GM12878 (cell line): ENCODE data around the gene SSRP1. TPM values are rescaled to one million over a fixed set of nuclear protein-coding genes. Genes with fewer than 3 reads are reported as not detected.

Experiments
- ATAC-seq: fragments of 200-7000 bp; cut with Tn5 transposase; 3 replicates; pipeline ENCODE4 v1.9.1; 2020; ENCODE audit warnings: mild to moderate bottlenecking, moderate library complexity
- BruUV-seq: library from RNA; stranded (reverse); fragments of 400-500 nt; replicated peaks from 2 replicates; lab custom pipeline; 2021; lab: Mats Ljungman, UMichigan
- CTCF ChIA-PET: fragments of 300-600 bp; sonication (Branson Sonifier 250); formaldehyde crosslinking; extraction: SDS; loops from one replicate; lab custom pipeline; 2021; ENCODE audit warnings: inconsistent platforms; lab: Yijun Ruan, JAX
- POLR2A ChIA-PET: fragments of 350-600 bp; formaldehyde crosslinking; extraction: SDS; loops from one replicate; lab custom pipeline; 2021; ENCODE audit warnings: inconsistent platforms; lab: Charles Lee
- RAD21 ChIA-PET: fragments of 300-600 bp; sonication (Branson Sonifier 250); formaldehyde crosslinking; loops from one replicate; lab custom pipeline; 2023; ENCODE audit warnings: antibody characterized with exemption; ENCODE audit not compliant: unreplicated experiment; lab: Charles Lee
- SMC1A ChIA-PET: fragments of 300-600 bp; sonication (Branson Sonifier 250); formaldehyde crosslinking; loops from one replicate; lab custom pipeline; 2023; ENCODE audit not compliant: unreplicated experiment, uncharacterized antibody; lab: Charles Lee
- DNase-seq: peaks from one replicate; pipeline ENCODE4 v3.0.0-alpha.2; 2011; ENCODE audit warnings: low read depth, low spot score
- FAIRE-seq: peaks from 3 replicates; lab custom pipeline; 2011; peaks lifted over from hg19 to GRCh38; lab: Jason Lieb, UNC
- H2AFZ ChIP-seq: 2 replicates; pipeline ENCODE4 v1.6.0; 2011; ENCODE audit warnings: low read depth, low read length, control low read depth; ENCODE audit not compliant: control insufficient read depth
- H3K27ac ChIP-seq: 2 replicates; pipeline ENCODE4 v1.5.1; 2011; ENCODE audit warnings: control low read depth; ENCODE audit not compliant: control insufficient read depth, insufficient read depth
- H3K27me3 ChIP-seq, 2 experiments: replicated peaks in 1 of 2; 2 replicates each; pipeline versions ENCODE4 v1.6.0 to v1.6.1; 2011; ENCODE audit warnings: low read length in 1 of 2; ENCODE audit not compliant: control insufficient read depth in 2 of 2, insufficient read depth in 2 of 2
- H3K36me3 ChIP-seq, 2 experiments: 2 replicates each; pipeline ENCODE4 v1.5.1; 2011; ENCODE audit warnings: low read length in 1 of 2; ENCODE audit not compliant: control insufficient read depth in 2 of 2, insufficient read depth in 2 of 2
- H3K4me1 ChIP-seq: 2 replicates; pipeline ENCODE4 v1.6.1; 2011; ENCODE audit warnings: mild to moderate bottlenecking, low read length, moderate library complexity, mixed read lengths; ENCODE audit not compliant: control insufficient read depth, insufficient read depth
- H3K4me2 ChIP-seq: 2 replicates; pipeline ENCODE4 v1.6.0; 2011; ENCODE audit warnings: control low read depth; ENCODE audit not compliant: control insufficient read depth, insufficient read depth
- H3K4me3 ChIP-seq: fragments of 200-600 bp; sonication (generic); 2 replicates; pipeline ENCODE4 v1.5.1; 2016
- H3K79me2 ChIP-seq: 2 replicates; pipeline ENCODE4 v1.6.0; 2011; ENCODE audit warnings: low read length; ENCODE audit not compliant: control insufficient read depth, insufficient read depth
- H3K9ac ChIP-seq: 2 replicates; pipeline ENCODE4 v1.8.0; 2011; ENCODE audit warnings: low read length, control low read depth, mixed read lengths; ENCODE audit not compliant: control insufficient read depth, insufficient read depth
- H3K9me3 ChIP-seq: replicated peaks from 3 replicates; pipeline ENCODE4 v1.5.1; 2011; ENCODE audit warnings: mild to moderate bottlenecking, low read length; ENCODE audit not compliant: control insufficient read depth, insufficient read depth
- H4K20me1 ChIP-seq: 2 replicates; pipeline ENCODE4 v1.6.0; 2011; ENCODE audit not compliant: control insufficient read depth, insufficient read depth
- BMI1 ChIP-seq: fragments of 450-650 bp; IDR thresholded peaks from 2 replicates; pipeline ENCODE4 v1.6.1; 2016; ENCODE audit warnings: mild to moderate bottlenecking, moderate library complexity, borderline replicate concordance
- CREB1 ChIP-seq: IDR thresholded peaks from 2 replicates; pipeline ENCODE4 v1.6.1; 2012; ENCODE audit warnings: low read depth, mild to moderate bottlenecking, inconsistent platforms
- MTA3 ChIP-seq: IDR thresholded peaks from 2 replicates; pipeline ENCODE4 v1.6.1; 2012; ENCODE audit warnings: low read length, inconsistent platforms, borderline replicate concordance
- ZNF24 ChIP-seq: fragments of 450-650 bp; IDR thresholded peaks from 2 replicates; pipeline ENCODE4 v1.6.1; 2017; ENCODE audit warnings: antibody characterized with exemption, mild to moderate bottlenecking
- ZZZ3 ChIP-seq: IDR thresholded peaks from 2 replicates; pipeline ENCODE4 v1.6.1; 2011; ENCODE audit warnings: low read depth; ENCODE audit not compliant: control insufficient read depth, insufficient read length
- WGBS: methylation state at CpG from one replicate; pipeline ENCODE4 v1.1.6; 2016; ENCODE audit warnings: low lambda C conversion rate; ENCODE audit not compliant: insufficient replicate concordance, insufficient coverage; ENCODE audit errors: missing lambda C conversion rate; 5-methylcytosine and 5-hydroxymethylcytosine counted together
- in situ Hi-C: fragments of 300-500 bp; cut with MboI; formaldehyde crosslinking; loops from 9 replicates; pipeline ENCODE4 v1.14.3; 2018; ENCODE audit warnings: mixed read lengths
- intact Hi-C: fragments of 100-400 bp; cut with micrococcal nuclease; formaldehyde crosslinking; loops from one replicate; pipeline ENCODE4 v1.14.2; 2022; ENCODE audit not compliant: unreplicated experiment
- polyA plus RNA-seq, 11 experiments: library from polyadenylated mRNA; depleted of rRNA in 4 of 11; unstranded in 6 of 11; stranded (reverse) in 5 of 11; fragments of >200 nt; fragmentation: Nextera tagmentation in 4 of 11; fragmentation: Illumina TruSeq in 1 of 11; extraction: Ambion mirVana in 4 of 11; extraction: Trizol in 1 of 11; gene quantifications; 1 replicate in 1 of 11; 2 replicates in 10 of 11; pipeline versions ENCODE4 v1.2.1 to v1.2.3, GENCODE V29; 2011 to 2016; ENCODE audit warnings: inconsistent platforms in 2 of 11, missing spikeins in 2 of 11, low read depth in 1 of 11
- total RNA-seq, 4 experiments: library from RNA; depleted of rRNA in 3 of 4; stranded (reverse); fragments of >200 nt in 3 of 4; fragmentation: Illumina TruSeq in 1 of 4; extraction: Trizol in 1 of 4; gene quantifications; 2 replicates each; pipeline versions ENCODE4 v1.2.1 to v1.2.3, GENCODE V29; 2013 to 2021
- TF ChIP-seq, protein P1 (sequence below): fragments of 450-650 bp; formaldehyde crosslinking; IDR thresholded peaks from 2 replicates; pipeline ENCODE4 v1.4.0; 2022; ENCODE audit warnings: mild to moderate bottlenecking, moderate library complexity

The SSRP1 gene
- total and polyA plus RNA-seq, 10 of the 15 experiments (the other 5 are each of a cell fraction or from before 2014, with no cell fraction given): 73.6 to 279 (median 138) TPM

DNA sequence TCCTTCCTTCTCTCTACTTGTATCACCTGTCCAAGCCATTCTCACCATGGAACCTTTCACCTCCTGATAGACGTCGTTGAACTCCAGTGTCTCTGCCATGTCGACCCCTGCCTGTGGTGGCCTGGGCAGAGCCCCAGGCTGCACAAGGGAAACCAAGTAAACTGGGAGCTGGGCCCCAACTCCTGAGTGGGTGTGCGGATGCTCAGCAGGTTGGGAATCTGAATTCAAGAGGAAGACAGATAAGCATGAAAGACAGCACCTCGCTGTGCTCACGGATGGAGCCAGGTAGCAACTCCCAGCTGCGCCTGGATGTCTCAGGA, 709 bp downstream of the SSRP1 start:
- 1% methylated on average over 7 of the region's 7 CpGs for WGBS
- H3K79me2 ChIP-seq: peaks cover 29% of the 10 kb centered on the region
- no peaks in the 10 kb centered on the region for H3K9me3 ChIP-seq
- peaks cover 16 to 23% of the 10 kb centered on the region in 2 experiments for H3K36me3 ChIP-seq
- RAD21 ChIA-PET: interaction anchor here (1.1 to 2.9 kb wide), 4 partner anchors 9 to 14 kb away, joined by 3 to 14 read pairs (median 6); partner anchors contain the start of gene TNKS1BP1
- H3K4me1 ChIP-seq: peaks cover 10% of the 10 kb centered on the region
- TF ChIP-seq ZNF24 (no peak), CREB1 (no peak), BMI1 (no peak), MTA3 (no peak)
- SMC1A ChIA-PET: interaction anchor here (4.2 kb wide), 1 partner anchor 9 kb away, joined by 20 read pairs; the partner anchor contains the start of gene TNKS1BP1
- BruUV-seq: no TSS peak
- H3K27ac ChIP-seq: peak overlapping the region; percentile 81
- intact Hi-C loops (no loop called here), in situ Hi-C loops (loop anchor here (25.0 kb wide), 2 partner anchors 1177 to 1252 kb away; partner anchors contain the start of genes LPXN, OR5B21 and ZFP91)
- H2AFZ ChIP-seq: peak overlapping the region; percentile 73
- no peak for DNase-seq
- H3K4me3 ChIP-seq: peak overlapping the region; percentile 87
- ATAC-seq: peak; percentile 3; the same call in 2 of the 3 replicates
- H3K27me3 ChIP-seq: no peaks in the 10 kb centered on the region; a peak in 1 of 4 replicates
- peak overlapping the region; percentile 97 for H3K4me2 ChIP-seq
- CTCF ChIA-PET: interaction anchor here (0.6 to 3.2 kb wide), 6 partner anchors 9 to 1478 kb away, joined by 3 to 13 read pairs (median 4); partner anchors contain the start of gene TNKS1BP1
- peak overlapping the region; percentile 88 for H3K9ac ChIP-seq
- POLR2A ChIA-PET: interaction anchor here (1.3 to 4.5 kb wide), 2 partner anchors 10 to 12 kb away, joined by 4 to 35 read pairs; partner anchors contain the start of gene TNKS1BP1
- FAIRE-seq: peak; percentile 13
- H4K20me1 ChIP-seq: no peaks in the 10 kb centered on the region

DNA sequence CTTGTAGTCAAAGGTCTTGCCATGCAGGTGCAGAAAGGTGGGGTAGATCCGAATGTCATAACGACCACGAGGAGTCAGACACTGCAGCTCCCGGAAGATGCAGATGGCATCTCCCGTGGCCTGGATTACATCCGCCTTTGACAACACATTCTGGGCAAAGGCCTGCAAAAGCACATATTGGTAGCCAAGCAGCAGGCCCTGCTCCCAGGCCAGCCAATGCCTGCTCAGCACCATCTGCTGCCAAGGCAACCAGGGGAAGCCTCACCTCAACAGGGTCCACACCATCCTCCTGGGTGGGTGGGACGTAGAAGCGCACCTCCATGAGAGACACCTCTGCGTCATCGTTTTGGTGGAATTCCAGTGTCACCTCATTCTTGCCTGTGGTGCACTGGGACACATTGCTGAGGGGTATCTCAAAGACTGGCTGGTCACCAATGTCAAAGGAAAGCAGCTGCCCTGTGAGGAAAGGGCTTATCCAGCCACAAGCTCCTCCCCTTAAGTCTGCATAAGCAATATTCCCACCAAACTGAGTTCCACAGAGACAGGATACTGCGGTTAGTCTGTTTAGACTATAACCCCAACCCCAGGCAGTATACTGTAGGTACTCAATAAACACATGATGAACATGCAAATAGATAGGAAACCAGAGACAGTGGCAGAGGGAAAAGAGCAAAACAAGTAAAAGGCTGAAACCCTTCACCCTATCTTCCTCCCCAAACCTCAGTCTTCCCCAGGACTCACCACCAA, 2.8 kb downstream of the SSRP1 start:
- TF ChIP-seq ZZZ3: no peak
- TF ChIP-seq, protein P1, sequence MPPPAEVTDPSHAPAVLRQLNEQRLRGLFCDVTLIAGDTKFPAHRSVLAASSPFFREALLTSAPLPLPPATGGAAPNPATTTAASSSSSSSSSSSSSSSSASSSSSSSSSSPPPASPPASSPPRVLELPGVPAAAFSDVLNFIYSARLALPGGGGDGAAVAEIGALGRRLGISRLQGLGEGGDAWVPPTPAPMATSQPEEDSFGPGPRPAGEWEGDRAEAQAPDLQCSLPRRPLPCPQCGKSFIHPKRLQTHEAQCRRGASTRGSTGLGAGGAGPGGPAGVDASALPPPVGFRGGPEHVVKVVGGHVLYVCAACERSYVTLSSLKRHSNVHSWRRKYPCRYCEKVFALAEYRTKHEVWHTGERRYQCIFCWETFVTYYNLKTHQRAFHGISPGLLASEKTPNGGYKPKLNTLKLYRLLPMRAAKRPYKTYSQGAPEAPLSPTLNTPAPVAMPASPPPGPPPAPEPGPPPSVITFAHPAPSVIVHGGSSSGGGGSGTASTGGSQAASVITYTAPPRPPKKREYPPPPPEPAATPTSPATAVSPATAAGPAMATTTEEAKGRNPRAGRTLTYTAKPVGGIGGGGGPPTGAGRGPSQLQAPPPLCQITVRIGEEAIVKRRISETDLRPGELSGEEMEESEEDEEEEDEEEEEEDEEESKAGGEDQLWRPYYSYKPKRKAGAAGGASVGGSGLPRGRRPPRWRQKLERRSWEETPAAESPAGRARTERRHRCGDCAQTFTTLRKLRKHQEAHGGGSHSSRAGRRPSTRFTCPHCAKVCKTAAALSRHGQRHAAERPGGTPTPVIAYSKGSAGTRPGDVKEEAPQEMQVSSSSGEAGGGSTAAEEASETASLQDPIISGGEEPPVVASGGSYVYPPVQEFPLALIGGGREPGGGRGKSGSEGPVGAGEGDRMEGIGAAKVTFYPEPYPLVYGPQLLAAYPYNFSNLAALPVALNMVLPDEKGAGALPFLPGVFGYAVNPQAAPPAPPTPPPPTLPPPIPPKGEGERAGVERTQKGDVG (CRISPR knock-in tag): no peak
- H4K20me1 ChIP-seq: no peaks in the 10 kb centered on the region
- H3K4me2 ChIP-seq: peak overlapping the region; percentile 97; the same call in 1 of the 2 replicates
- no peak overlapping the region for H3K9ac ChIP-seq
- CTCF ChIA-PET: interaction anchor here (1.1 to 3.2 kb wide), 2 partner anchors 7 to 9 kb away, joined by 3 to 13 read pairs; partner anchors contain the start of gene TNKS1BP1
- no peaks in the 10 kb centered on the region for H3K27me3 ChIP-seq
- BruUV-seq: no TSS peak
- no peaks in the 10 kb centered on the region for H3K9me3 ChIP-seq
- peak overlapping the region; percentile 87; the same call in 1 of the 2 replicates for H3K4me3 ChIP-seq
- ATAC-seq (no peak), FAIRE-seq (peak; percentile 47), DNase-seq (no peak)
- in situ Hi-C loops (loop anchor here (25.0 kb wide), 2 partner anchors 1179 to 1254 kb away; partner anchors contain the start of genes LPXN, OR5B21 and ZFP91), intact Hi-C loops (no loop called here)
- H3K79me2 ChIP-seq: peaks cover 29% of the 10 kb centered on the region
- no peak overlapping the region for H3K27ac ChIP-seq
- no peak overlapping the region for H2AFZ ChIP-seq
- RAD21 ChIA-PET: no interaction called here
- POLR2A ChIA-PET: interaction anchor here (4.5 kb wide), 1 partner anchor 7 kb away, joined by 35 read pairs; the partner anchor contains the start of gene TNKS1BP1
- WGBS: 99% methylated on average over 11 of the region's 11 CpGs
- H3K36me3 ChIP-seq: peaks cover 22 to 27% of the 10 kb centered on the region in 2 experiments
- peaks cover 10% of the 10 kb centered on the region for H3K4me1 ChIP-seq
- SMC1A ChIA-PET: interaction anchor here (1.7 to 2.2 kb wide), 2 partner anchors 13 to 176 kb away, joined by 3 to 5 read pairs; no protein-coding TSS in a partner anchor
